HEK293 (cell line): ENCODE results near the gene DDR1.

ENCODE experiments used
- KLF8 ChIP-seq: fragments of 450-650 bp; formaldehyde crosslinking; IDR thresholded peaks from 2 replicates; pipeline ENCODE4 v1.5.1; 2016; ENCODE audit warnings: missing biosample characterization, missing genetic modification characterization
- SALL2 ChIP-seq: fragments of 450-650 bp; formaldehyde crosslinking; IDR thresholded peaks from 2 replicates; pipeline ENCODE4 v1.5.0; 2017; ENCODE audit warnings: missing biosample characterization, mild to moderate bottlenecking, missing genetic modification characterization, borderline replicate concordance
- TRIM28 ChIP-seq: IDR thresholded peaks from 2 replicates; pipeline ENCODE4 v1.6.1; 2011; ENCODE audit warnings: low read length, control low read depth, borderline replicate concordance
- YY1 ChIP-seq: fragments of 450-650 bp; formaldehyde crosslinking; IDR thresholded peaks from 2 replicates; pipeline ENCODE4 v1.5.1; 2018; ENCODE audit warnings: missing biosample characterization, missing genetic modification characterization
- ZBTB11 ChIP-seq: fragments of 450-650 bp; formaldehyde crosslinking; conservative IDR thresholded peaks from 2 replicates; pipeline ENCODE4 v1.5.1; 2016; ENCODE audit warnings: low read depth, missing biosample characterization, missing genetic modification characterization
- ZNF114 ChIP-seq: fragments of 450-650 bp; formaldehyde crosslinking; IDR thresholded peaks from 2 replicates; pipeline ENCODE4 v1.5.0; 2017; ENCODE audit warnings: missing biosample characterization, missing genetic modification characterization
- ZNF23 ChIP-seq: fragments of 450-650 bp; formaldehyde crosslinking; IDR thresholded peaks from 2 replicates; pipeline ENCODE4 v1.5.1; 2016; ENCODE audit warnings: missing biosample characterization, missing genetic modification characterization, borderline replicate concordance
- ZNF488 ChIP-seq: fragments of 450-650 bp; formaldehyde crosslinking; IDR thresholded peaks from 2 replicates; pipeline ENCODE4 v1.5.1; 2016; ENCODE audit warnings: missing biosample characterization, missing genetic modification characterization
- ZNF623 ChIP-seq: fragments of 450-650 bp; formaldehyde crosslinking; IDR thresholded peaks from 2 replicates; pipeline ENCODE4 v1.5.1; 2016; ENCODE audit warnings: missing biosample characterization, missing genetic modification characterization
- TF ChIP-seq, protein P1 (sequence below): fragments of 450-650 bp; formaldehyde crosslinking; IDR thresholded peaks from 2 replicates; pipeline ENCODE4 v1.5.1; 2016; ENCODE audit warnings: missing biosample characterization, missing genetic modification characterization
- TF ChIP-seq, protein P2 (sequence below): fragments of 450-650 bp; formaldehyde crosslinking; optimal IDR thresholded peaks from 2 replicates; pipeline ENCODE3; 2016; ENCODE audit warnings: missing biosample characterization, mild to moderate bottlenecking, missing genetic modification characterization

DNA sequence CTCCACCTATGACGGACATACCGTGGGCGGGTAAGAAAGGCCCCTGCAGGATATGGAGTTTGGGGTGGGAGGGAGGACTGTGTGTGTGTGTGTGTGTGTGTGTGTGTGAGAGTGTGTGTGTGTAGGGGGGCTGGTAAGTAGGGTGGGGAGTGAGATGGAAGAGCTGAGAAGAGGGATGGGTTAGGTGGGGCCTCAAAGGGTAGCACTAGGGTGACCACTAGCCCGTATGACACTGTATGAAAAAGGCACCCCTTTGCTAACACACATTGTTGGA, 7.1 kb downstream of the DDR1 start:
- TF ChIP-seq, protein P1, sequence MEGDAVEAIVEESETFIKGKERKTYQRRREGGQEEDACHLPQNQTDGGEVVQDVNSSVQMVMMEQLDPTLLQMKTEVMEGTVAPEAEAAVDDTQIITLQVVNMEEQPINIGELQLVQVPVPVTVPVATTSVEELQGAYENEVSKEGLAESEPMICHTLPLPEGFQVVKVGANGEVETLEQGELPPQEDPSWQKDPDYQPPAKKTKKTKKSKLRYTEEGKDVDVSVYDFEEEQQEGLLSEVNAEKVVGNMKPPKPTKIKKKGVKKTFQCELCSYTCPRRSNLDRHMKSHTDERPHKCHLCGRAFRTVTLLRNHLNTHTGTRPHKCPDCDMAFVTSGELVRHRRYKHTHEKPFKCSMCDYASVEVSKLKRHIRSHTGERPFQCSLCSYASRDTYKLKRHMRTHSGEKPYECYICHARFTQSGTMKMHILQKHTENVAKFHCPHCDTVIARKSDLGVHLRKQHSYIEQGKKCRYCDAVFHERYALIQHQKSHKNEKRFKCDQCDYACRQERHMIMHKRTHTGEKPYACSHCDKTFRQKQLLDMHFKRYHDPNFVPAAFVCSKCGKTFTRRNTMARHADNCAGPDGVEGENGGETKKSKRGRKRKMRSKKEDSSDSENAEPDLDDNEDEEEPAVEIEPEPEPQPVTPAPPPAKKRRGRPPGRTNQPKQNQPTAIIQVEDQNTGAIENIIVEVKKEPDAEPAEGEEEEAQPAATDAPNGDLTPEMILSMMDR (tag by site-specific recombination): no peak
- no peak for TF ChIP-seq ZNF23 (tag by site-specific recombination)
- TF ChIP-seq ZNF114 (tag by site-specific recombination): no peak
- no peak for TF ChIP-seq ZBTB11 (tag by site-specific recombination)
- TF ChIP-seq YY1 (tag by site-specific recombination): no peak
- no peak for TF ChIP-seq SALL2 (tag by site-specific recombination)
- TF ChIP-seq KLF8 (tag by site-specific recombination): no peak
- TF ChIP-seq TRIM28: no peak
- TF ChIP-seq, protein P2, sequence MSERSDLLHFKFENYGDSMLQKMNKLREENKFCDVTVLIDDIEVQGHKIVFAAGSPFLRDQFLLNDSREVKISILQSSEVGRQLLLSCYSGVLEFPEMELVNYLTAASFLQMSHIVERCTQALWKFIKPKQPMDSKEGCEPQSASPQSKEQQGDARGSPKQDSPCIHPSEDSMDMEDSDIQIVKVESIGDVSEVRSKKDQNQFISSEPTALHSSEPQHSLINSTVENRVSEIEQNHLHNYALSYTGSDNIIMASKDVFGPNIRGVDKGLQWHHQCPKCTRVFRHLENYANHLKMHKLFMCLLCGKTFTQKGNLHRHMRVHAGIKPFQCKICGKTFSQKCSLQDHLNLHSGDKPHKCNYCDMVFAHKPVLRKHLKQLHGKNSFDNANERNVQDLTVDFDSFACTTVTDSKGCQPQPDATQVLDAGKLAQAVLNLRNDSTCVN (tag by site-specific recombination): no peak
- no peak for TF ChIP-seq ZNF623 (tag by site-specific recombination)
- TF ChIP-seq ZNF488 (tag by site-specific recombination): no peak
